ENCODE results near the gene SLC22A17.

The SLC22A17 gene

DNA sequence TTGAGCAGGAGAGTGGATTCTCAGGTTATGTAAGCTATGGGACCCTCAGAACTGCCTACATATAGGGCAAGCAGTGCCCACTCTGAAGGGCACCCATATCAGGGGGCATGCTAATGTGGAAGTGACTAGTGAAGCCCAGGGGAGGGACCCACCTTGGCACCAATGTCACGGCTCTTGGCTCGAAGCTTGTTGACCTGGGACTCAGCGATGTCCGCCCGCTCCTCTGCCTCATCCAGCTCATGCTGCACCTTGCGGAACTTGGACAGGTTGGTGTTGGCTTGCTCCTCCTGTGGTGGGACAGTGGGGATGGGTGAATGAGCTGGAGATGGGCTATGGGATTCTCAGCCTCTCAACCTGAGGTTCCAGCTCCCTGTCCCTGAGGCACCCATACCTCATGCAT is 29.6 kb upstream of the SLC22A17 start:
- Histone ChIP-seq H3K9me3 (ENCODE audit: control insufficient read depth in 2 of 2, low read length in 2 of 2) (no peaks in the 10 kb centered on the region), H3K27ac (ENCODE audit: low read depth in 2 of 2, low read length in 2 of 2) (no peak overlapping the region), H3K36me3 (ENCODE audit: control insufficient read depth in 2 of 2, insufficient read depth in 2 of 2, low read length in 2 of 2) (no peaks in the 10 kb centered on the region)

DNA sequence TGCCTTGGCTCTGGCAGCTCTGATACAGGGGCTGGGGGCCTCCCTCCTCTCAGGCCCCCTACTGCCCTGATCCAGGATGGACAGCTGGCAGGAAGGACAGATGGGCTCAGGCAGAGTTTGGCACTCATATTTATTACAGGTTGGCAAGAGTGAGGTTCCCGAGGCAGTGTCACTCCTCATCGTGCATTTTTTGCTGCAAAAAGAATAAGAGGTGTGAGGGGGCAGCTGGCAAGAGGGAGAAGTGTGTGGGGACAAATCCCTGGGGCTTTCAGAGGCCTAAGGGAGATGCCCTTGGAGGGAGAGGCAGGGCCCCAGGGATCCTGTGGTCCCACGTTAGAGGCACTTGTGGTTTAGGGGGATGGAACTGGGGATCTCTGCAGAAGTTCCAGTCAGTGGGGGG is 29.2 kb upstream of the SLC22A17 start:
- Histone ChIP-seq H3K4me1 (ENCODE audit: control insufficient read depth in 2 of 2, insufficient read depth in 2 of 2, low read length in 2 of 2) (peaks cover 0 to 4% of the 10 kb centered on the region in 2 donors), H3K36me3 (ENCODE audit: control insufficient read depth in 2 of 2, insufficient read depth in 2 of 2, low read length in 2 of 2) (no peaks in the 10 kb centered on the region), H3K4me3 (ENCODE audit: low read length in 2 of 2) (no peak overlapping the region), H3K9ac (ENCODE audit: low read depth in 1 of 2, low read length in 2 of 2) (no peak overlapping the region), H3K9me3 (ENCODE audit: control insufficient read depth in 2 of 2, low read length in 2 of 2) (no peaks in the 10 kb centered on the region), H3K27me3 (ENCODE audit: control insufficient read depth in 2 of 2, insufficient read depth in 2 of 2, low read length in 2 of 2) (peaks cover 0 to 3% of the 10 kb centered on the region in 2 donors), H3K27ac (ENCODE audit: low read depth in 2 of 2, low read length in 2 of 2) (no peak overlapping the region)

More for the DNA sequence above, 29.6 kb upstream of the SLC22A17 start:
- H3K9ac ChIP-seq (ENCODE audit: low read depth in 1 of 2, low read length in 2 of 2): no peak overlapping the region
- H3K4me3 ChIP-seq (ENCODE audit: low read length in 2 of 2): no peak overlapping the region
- peaks cover 0 to 4% of the 10 kb centered on the region in 2 donors for H3K4me1 ChIP-seq (ENCODE audit: control insufficient read depth in 2 of 2, insufficient read depth in 2 of 2, low read length in 2 of 2)
- H3K27me3 ChIP-seq (ENCODE audit: control insufficient read depth in 2 of 2, insufficient read depth in 2 of 2, low read length in 2 of 2): peaks cover 0 to 3% of the 10 kb centered on the region in 2 donors

DNA sequence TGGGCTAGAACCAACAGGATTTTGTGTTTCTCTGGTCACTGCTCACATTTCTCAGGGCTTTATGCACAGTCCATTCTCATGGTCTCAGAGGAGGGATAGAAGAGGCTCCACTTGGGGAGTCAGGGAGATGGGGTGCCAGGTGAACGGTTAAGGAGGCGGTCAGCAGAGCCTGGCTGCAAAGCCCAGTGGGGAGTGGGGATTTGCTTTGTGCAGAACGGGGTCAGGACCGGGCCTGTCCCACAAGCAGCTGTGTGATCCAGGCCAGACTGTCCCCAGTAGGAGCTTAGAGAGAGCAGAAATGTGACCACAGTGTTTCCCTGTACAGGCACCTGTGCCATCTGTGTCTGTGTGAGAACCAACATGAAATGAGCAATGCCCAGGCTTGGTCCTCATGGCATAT is 28.3 kb upstream of the SLC22A17 start:
- H3K27me3 ChIP-seq (ENCODE audit: control insufficient read depth in 2 of 2, insufficient read depth in 2 of 2, low read length in 2 of 2): peaks cover 0 to 3% of the 10 kb centered on the region in 2 donors
- no peak overlapping the region for H3K4me3 ChIP-seq (ENCODE audit: low read length in 2 of 2)
- H3K4me1 ChIP-seq (ENCODE audit: control insufficient read depth in 2 of 2, insufficient read depth in 2 of 2, low read length in 2 of 2): peaks cover 0 to 4% of the 10 kb centered on the region in 2 donors
- no peaks in the 10 kb centered on the region for H3K9me3 ChIP-seq (ENCODE audit: control insufficient read depth in 2 of 2, low read length in 2 of 2)
- no peak overlapping the region for H3K9ac ChIP-seq (ENCODE audit: low read depth in 1 of 2, low read length in 2 of 2)
- H3K36me3 ChIP-seq (ENCODE audit: control insufficient read depth in 2 of 2, insufficient read depth in 2 of 2, low read length in 2 of 2): no peaks in the 10 kb centered on the region
- no peak overlapping the region for H3K27ac ChIP-seq (ENCODE audit: low read depth in 2 of 2, low read length in 2 of 2)

DNA sequence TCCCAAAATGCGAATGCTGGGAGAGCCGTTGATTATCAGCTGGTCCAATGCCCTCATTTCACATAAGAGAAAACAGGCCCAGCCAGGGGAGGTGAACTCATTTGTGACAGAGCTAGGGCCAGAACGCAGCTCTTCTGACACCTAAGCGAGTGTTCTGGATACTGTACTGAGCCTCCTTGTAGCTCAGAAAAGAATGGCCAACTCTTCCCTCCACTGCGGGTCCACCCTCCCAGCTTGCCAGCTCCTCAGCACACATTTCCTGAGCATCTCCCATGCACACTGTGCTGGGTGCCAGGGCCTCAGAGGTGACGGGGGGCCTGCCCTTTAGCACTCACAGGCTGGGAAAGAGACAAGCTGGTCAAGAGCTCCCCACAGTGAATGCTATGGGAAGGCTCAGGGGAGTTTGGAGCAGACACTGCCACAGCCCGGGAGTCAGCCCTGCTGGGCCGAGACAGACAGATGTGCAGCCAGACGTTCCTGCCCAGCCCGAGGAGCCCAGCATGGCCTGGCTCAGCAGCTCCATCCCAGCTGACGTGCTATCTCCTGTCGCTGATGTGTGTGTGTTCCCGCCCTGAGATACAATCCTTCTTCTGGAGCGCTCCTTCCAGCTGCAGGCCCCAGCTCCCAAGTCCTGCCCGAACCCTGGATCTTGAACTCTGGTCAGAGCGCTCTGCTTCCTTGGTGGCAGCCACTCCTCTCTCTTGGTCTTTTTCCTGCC is 27.7 kb upstream of the SLC22A17 start:
- H3K4me1 ChIP-seq (ENCODE audit: control insufficient read depth in 2 of 2, insufficient read depth in 2 of 2, low read length in 2 of 2): peaks cover 0 to 4% of the 10 kb centered on the region in 2 donors
- no peak overlapping the region for H3K9ac ChIP-seq (ENCODE audit: low read depth in 1 of 2, low read length in 2 of 2)
- H3K9me3 ChIP-seq (ENCODE audit: control insufficient read depth in 2 of 2, low read length in 2 of 2): no peaks in the 10 kb centered on the region
- no peaks in the 10 kb centered on the region for H3K36me3 ChIP-seq (ENCODE audit: control insufficient read depth in 2 of 2, insufficient read depth in 2 of 2, low read length in 2 of 2)
- H3K27me3 ChIP-seq (ENCODE audit: control insufficient read depth in 2 of 2, insufficient read depth in 2 of 2, low read length in 2 of 2): peaks cover 0 to 3% of the 10 kb centered on the region in 2 donors
- no peak overlapping the region for H3K4me3 ChIP-seq (ENCODE audit: low read length in 2 of 2)
- H3K27ac ChIP-seq (ENCODE audit: low read depth in 2 of 2, low read length in 2 of 2): no peak overlapping the region

DNA sequence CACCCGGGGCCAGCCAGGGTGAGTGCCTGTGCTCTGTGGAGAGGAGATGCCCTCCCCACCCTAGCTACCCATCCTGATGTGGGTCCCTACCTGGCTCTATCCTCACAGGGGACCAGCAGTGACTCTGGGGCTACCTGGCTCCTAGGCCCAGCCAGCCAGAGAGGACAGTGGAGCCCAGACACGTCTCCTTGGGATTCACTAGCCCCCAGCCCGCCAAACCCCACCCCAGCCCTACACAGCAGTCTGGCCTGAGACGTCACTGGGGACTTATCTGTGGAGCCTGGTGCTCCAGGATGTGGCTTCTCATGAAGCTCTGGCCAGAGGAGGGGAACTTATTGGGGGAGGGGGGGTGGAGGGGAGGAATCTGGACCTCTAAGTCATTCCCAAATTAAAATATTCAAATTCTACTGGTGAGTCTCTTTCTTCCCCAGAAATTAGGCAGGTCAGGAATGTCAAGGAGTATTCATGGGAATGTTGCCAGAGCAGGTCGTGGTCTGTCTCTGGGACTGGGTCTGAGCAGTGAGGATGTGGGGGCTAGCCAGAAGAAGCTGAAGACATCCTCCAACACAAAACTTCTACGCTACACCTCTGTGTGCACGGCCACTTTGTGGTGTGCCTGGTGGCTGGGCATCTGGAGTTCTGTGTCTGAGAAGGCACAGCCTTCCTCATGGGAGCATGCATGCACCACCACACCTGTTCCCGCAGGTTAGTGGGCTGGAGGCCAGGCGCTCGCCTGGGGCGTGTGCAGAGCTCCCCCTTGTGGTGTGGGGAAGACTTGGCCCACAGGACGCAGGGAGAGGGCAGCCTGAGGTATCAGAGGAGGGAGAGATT is 26.9 kb upstream of the SLC22A17 start:
- Histone ChIP-seq H3K27me3 (ENCODE audit: control insufficient read depth in 2 of 2, insufficient read depth in 2 of 2, low read length in 2 of 2) (peaks cover 0 to 3% of the 10 kb centered on the region in 2 donors), H3K4me1 (ENCODE audit: control insufficient read depth in 2 of 2, insufficient read depth in 2 of 2, low read length in 2 of 2) (peaks cover 0 to 4% of the 10 kb centered on the region in 2 donors), H3K27ac (ENCODE audit: low read depth in 2 of 2, low read length in 2 of 2) (no peak overlapping the region), H3K9me3 (ENCODE audit: control insufficient read depth in 2 of 2, low read length in 2 of 2) (no peaks in the 10 kb centered on the region), H3K9ac (ENCODE audit: low read depth in 1 of 2, low read length in 2 of 2) (no peak overlapping the region), H3K36me3 (ENCODE audit: control insufficient read depth in 2 of 2, insufficient read depth in 2 of 2, low read length in 2 of 2) (no peaks in the 10 kb centered on the region), H3K4me3 (ENCODE audit: low read length in 2 of 2) (no peak overlapping the region)

DNA sequence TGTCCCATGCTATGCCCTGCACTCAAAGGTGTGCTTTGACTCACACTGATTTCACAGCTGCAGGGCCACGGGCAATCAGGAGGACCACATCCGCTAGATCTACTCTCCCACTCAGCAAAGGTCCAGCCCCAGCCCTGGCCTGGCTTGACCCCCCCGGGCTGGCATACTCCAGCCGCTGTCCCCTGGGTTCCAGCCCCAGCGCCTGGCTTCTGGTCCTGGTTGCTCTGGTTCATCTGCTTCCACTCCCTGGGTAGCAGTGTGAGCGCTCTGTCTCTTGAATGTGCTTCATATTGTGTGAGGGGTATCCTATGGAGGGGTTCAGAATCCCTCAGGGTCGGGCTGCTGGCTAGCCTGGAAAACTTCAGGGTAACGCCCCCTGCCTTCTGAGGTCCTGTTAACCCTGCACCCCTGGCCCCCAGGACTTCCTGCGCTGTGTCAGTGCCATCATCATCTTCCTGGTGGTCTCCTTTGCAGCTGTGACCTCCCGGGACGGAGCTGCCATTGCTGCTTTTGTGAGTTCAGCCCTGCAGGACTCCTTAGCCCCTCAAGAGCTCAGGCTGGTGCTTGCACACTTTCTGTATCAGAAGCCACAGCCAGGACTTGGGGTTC is 26.0 kb upstream of the SLC22A17 start:
- Histone ChIP-seq H3K9ac (ENCODE audit: low read depth in 1 of 2, low read length in 2 of 2) (no peak overlapping the region), H3K27ac (ENCODE audit: low read depth in 2 of 2, low read length in 2 of 2) (no peak overlapping the region), H3K27me3 (ENCODE audit: control insufficient read depth in 2 of 2, insufficient read depth in 2 of 2, low read length in 2 of 2) (peaks cover 0 to 3% of the 10 kb centered on the region in 2 donors), H3K9me3 (ENCODE audit: control insufficient read depth in 2 of 2, low read length in 2 of 2) (no peaks in the 10 kb centered on the region), H3K4me1 (ENCODE audit: control insufficient read depth in 2 of 2, insufficient read depth in 2 of 2, low read length in 2 of 2) (peaks cover 0 to 4% of the 10 kb centered on the region in 2 donors), H3K36me3 (ENCODE audit: control insufficient read depth in 2 of 2, insufficient read depth in 2 of 2, low read length in 2 of 2) (no peaks in the 10 kb centered on the region), H3K4me3 (ENCODE audit: low read length in 2 of 2) (no peak overlapping the region)

DNA sequence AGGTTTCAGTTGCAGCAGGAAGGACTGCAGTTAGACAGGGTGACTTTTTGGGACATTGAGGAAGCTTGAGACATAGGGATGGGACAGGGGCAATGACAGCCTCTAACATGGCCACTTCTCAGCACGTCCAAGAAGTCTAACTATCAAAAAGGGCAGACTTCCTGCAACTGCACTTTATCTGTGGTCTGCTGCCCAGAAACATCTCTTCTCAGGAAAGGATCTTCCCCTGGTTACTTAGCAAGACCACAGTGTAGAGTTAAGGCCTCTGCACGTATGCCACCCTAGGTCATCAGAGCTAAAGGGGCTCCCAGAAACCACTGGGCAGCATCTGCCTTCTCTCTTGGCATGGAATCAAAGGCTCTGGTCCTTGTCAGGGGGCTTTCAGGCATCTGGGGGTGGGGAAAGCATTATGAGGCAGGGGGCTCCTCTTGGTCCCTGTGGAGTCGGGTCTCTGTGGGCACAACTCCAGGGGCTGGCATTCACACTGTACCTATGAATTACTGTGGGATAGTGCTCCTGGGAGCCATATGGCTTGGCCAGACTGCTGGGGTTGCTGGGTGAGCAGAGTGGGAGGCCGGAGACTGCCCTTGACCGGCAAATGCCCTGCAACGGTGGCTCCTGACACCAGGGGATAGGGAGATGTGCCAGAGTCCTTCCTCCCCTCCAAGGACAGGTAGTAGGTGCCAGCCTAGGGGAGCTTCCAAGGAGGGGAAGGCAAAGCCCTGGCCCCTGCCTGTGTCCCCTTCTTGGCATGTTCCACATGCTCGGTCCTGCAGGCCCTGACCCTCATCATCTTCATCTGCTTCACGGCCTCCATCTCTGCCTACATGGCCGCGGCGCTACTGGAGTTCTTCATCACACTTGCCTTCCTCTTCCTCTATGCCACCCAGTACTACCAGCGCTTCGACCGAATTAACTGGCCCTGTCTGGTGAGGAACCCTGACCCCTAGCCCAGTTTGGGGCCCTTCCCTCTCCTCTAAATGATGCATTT is 25.2 kb upstream of the SLC22A17 start:
- no peak overlapping the region for H3K27ac ChIP-seq (ENCODE audit: low read depth in 2 of 2, low read length in 2 of 2)
- H3K27me3 ChIP-seq (ENCODE audit: control insufficient read depth in 2 of 2, insufficient read depth in 2 of 2, low read length in 2 of 2): peaks cover 0 to 3% of the 10 kb centered on the region in 2 donors
- no peak overlapping the region for H3K9ac ChIP-seq (ENCODE audit: low read depth in 1 of 2, low read length in 2 of 2)
- H3K4me1 ChIP-seq (ENCODE audit: control insufficient read depth in 2 of 2, insufficient read depth in 2 of 2, low read length in 2 of 2): peaks cover 0 to 4% of the 10 kb centered on the region in 2 donors
- no peaks in the 10 kb centered on the region for H3K9me3 ChIP-seq (ENCODE audit: control insufficient read depth in 2 of 2, low read length in 2 of 2)
- no peaks in the 10 kb centered on the region for H3K36me3 ChIP-seq (ENCODE audit: control insufficient read depth in 2 of 2, insufficient read depth in 2 of 2, low read length in 2 of 2)
- H3K4me3 ChIP-seq (ENCODE audit: low read length in 2 of 2): no peak overlapping the region

DNA sequence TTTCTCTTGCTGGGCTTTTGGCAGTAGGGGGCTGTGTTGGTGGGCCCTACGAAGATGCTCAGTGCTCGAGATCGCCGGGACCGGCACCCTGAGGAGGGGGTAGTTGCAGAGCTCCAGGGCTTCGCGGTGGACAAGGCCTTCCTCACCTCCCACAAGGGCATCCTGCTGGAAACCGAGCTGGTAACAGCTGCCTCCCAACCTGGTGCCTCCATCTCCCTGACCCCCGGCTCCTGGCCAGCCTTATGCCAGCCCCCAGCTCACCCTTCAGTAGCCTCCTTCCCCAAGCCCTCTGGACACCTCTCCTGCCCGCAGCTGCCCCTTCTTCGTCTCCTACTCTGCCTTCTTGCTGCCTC is 24.5 kb upstream of the SLC22A17 start:
- Histone ChIP-seq H3K9ac (ENCODE audit: low read depth in 1 of 2, low read length in 2 of 2) (no peak overlapping the region), H3K27me3 (ENCODE audit: control insufficient read depth in 2 of 2, insufficient read depth in 2 of 2, low read length in 2 of 2) (peaks cover 0 to 3% of the 10 kb centered on the region in 2 donors), H3K36me3 (ENCODE audit: control insufficient read depth in 2 of 2, insufficient read depth in 2 of 2, low read length in 2 of 2) (no peaks in the 10 kb centered on the region), H3K27ac (ENCODE audit: low read depth in 2 of 2, low read length in 2 of 2) (no peak overlapping the region), H3K9me3 (ENCODE audit: control insufficient read depth in 2 of 2, low read length in 2 of 2) (no peaks in the 10 kb centered on the region), H3K4me3 (ENCODE audit: low read length in 2 of 2) (no peak overlapping the region), H3K4me1 (ENCODE audit: control insufficient read depth in 2 of 2, insufficient read depth in 2 of 2, low read length in 2 of 2) (peaks cover 0 to 4% of the 10 kb centered on the region in 2 donors)

DNA sequence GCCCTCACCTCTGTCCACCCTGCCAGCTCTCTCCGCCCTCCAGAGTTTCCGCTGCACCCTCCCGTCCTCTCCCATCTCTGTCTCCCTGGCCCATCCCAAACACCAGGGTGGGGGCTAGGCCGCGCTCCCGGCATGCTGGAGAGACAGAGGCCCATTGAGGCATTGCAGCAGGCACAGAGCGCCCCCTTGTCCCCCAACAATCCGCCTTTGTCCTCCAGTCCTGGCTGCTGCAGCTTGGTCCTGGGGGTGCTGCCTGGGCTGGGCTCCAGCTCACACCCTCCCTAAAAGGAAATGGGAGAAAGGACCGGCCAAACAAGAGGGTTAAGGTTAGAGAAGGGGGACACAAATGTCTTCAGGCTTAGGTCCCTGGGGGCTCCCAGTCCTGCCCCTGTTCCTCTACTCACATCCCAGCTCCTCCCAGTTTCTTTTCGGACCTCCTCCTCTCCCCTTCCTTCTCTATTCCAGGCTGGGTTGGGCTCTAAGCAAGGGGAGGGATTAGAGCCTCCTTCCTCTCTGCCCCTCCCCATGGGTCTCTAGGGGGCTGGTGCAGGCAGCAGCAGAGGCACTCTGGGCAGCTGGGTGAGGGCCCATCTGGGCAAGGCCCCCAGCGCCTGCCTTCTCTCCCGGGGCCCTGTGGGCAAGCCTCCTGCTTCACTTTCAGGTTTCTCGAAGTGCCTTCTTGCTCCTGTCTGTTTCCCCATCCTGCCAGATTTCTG is 24.0 kb upstream of the SLC22A17 start, which contains the start of gene CMTM5:
Gene CMTM5 (plus strand): TSS at position 565 of the 716 bp plus-strand sequence. CDS start 206 bp downstream, outside the sequence.
- H3K4me1 ChIP-seq (ENCODE audit: control insufficient read depth in 2 of 2, insufficient read depth in 2 of 2, low read length in 2 of 2): peaks cover 0 to 4% of the 10 kb centered on the region in 2 donors
- no peak within 1 kb of the TSS for H3K4me3 ChIP-seq (ENCODE audit: low read length in 2 of 2)
- no peak within 1 kb of the TSS for H3K27ac ChIP-seq (ENCODE audit: low read depth in 2 of 2, low read length in 2 of 2)
- H3K9ac ChIP-seq (ENCODE audit: low read depth in 1 of 2, low read length in 2 of 2): no peak within 1 kb of the TSS
- H3K36me3 ChIP-seq (ENCODE audit: control insufficient read depth in 2 of 2, insufficient read depth in 2 of 2, low read length in 2 of 2): no peaks in the 10 kb centered on the region
- no peaks in the 10 kb centered on the region for H3K9me3 ChIP-seq (ENCODE audit: control insufficient read depth in 2 of 2, low read length in 2 of 2)
- peaks cover 0 to 3% of the 10 kb centered on the region in 2 donors for H3K27me3 ChIP-seq (ENCODE audit: control insufficient read depth in 2 of 2, insufficient read depth in 2 of 2, low read length in 2 of 2)

All from mucosa of rectum (tissue), 2 donors.